ENCODE results near the gene ANAPC16. TPM values are rescaled to one million over a fixed set of nuclear protein-coding genes. Genes with fewer than 3 reads are reported as not detected.

Gene ANAPC16
- total RNA-seq, 1 donor from 2014 or later = 113 TPM

GRCh38 chr10:72218325-72218724 lies 2.5 kb downstream of the ANAPC16 start:
- TF ChIP-seq, protein P1, sequence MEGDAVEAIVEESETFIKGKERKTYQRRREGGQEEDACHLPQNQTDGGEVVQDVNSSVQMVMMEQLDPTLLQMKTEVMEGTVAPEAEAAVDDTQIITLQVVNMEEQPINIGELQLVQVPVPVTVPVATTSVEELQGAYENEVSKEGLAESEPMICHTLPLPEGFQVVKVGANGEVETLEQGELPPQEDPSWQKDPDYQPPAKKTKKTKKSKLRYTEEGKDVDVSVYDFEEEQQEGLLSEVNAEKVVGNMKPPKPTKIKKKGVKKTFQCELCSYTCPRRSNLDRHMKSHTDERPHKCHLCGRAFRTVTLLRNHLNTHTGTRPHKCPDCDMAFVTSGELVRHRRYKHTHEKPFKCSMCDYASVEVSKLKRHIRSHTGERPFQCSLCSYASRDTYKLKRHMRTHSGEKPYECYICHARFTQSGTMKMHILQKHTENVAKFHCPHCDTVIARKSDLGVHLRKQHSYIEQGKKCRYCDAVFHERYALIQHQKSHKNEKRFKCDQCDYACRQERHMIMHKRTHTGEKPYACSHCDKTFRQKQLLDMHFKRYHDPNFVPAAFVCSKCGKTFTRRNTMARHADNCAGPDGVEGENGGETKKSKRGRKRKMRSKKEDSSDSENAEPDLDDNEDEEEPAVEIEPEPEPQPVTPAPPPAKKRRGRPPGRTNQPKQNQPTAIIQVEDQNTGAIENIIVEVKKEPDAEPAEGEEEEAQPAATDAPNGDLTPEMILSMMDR (IDR thresholded peaks at IDR 0.05) = no peak
- intact Hi-C loops (cut with DNase I) = no loop called here
- Histone ChIP-seq H3K9me3 (no peaks in the 10 kb centered on the region), H3K4me1 (peaks cover 54% of the 10 kb centered on the region), H3K4me3 (no peak overlapping the region), H3K36me3 (peaks cover 16% of the 10 kb centered on the region), H3K27me3 (ENCODE audit: low read depth) (no peaks in the 10 kb centered on the region), H3K27ac (peak overlapping the region; percentile 60)
- DNase-seq = no peak
- no peak for ATAC-seq

DNA sequence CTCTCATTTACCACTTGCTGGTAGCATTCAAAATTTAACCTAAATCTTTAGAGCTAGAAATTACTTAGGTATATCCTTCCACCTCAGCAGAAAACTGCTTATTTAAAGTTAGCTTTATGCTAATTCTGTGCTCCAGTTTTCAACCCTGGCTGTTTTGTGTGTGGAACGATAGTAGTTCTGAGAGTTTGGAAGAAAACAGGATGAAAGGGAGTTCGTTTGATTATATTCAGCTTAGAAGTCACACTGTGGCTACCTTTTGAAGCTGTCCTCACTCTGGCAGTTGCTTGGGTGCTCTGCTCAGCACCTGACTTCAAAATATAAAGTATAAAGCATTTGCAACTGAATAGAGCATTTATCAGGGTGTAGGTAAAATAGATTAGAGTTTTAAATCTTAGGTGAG lies 2.9 kb downstream of the ANAPC16 start:
- Histone ChIP-seq H3K36me3 (peaks cover 19% of the 10 kb centered on the region), H3K27me3 (ENCODE audit: low read depth) (no peaks in the 10 kb centered on the region), H3K9me3 (no peaks in the 10 kb centered on the region), H3K4me1 (peaks cover 55% of the 10 kb centered on the region), H3K4me3 (no peak overlapping the region), H3K27ac (peak overlapping the region; percentile 60)
- intact Hi-C loops (cut with DNase I) = no loop called here
- TF ChIP-seq, protein P1 (IDR thresholded peaks at IDR 0.05) = no peak
- ATAC-seq (no peak), DNase-seq (no peak)

DNA sequence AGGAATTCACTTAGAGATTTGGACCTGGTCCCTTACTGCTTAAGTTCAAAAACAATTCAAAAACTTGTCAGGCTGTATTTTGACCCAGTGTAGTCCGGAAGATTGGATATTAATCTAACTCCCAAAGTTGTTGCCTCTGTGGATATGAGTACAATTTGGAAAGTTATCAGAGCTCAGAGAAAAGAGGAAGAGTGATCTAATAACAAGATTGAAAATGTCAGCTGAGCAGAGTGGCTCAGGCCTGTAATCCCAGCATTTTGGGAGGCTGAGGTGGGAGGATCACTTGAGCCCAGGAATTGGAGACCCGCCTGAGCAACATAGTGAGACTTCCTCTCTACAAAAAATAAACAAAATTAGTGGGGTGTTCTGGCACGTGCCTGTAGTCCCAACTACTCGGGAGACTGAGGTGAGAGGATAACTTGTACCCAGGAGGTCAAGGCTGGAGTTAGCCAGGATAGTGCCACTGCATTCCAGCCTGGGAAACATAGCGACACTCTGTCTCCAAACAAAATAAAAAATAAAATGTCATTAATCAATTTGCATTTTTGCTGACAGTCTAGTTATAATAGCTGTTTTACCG lies 3.5 kb downstream of the ANAPC16 start:
- Histone ChIP-seq H3K9me3 (no peaks in the 10 kb centered on the region), H3K36me3 (peaks cover 25% of the 10 kb centered on the region), H3K4me3 (no peak overlapping the region), H3K4me1 (peaks cover 57% of the 10 kb centered on the region), H3K27me3 (ENCODE audit: low read depth) (no peaks in the 10 kb centered on the region), H3K27ac (peak overlapping the region; percentile 60)
- no peak for DNase-seq
- no peak for ATAC-seq
- intact Hi-C loops (cut with DNase I) = no loop called here
- TF ChIP-seq, protein P1 (IDR thresholded peaks at IDR 0.05) = no peak

GRCh38 chr10:72220637-72221036 lies 4.8 kb downstream of the ANAPC16 start:
- ATAC-seq (no peak), DNase-seq (no peak)
- intact Hi-C loops (cut with DNase I) = no loop called here
- Histone ChIP-seq H3K4me3 (no peak overlapping the region), H3K36me3 (peaks cover 38% of the 10 kb centered on the region), H3K4me1 (peaks cover 52% of the 10 kb centered on the region), H3K9me3 (no peaks in the 10 kb centered on the region), H3K27me3 (ENCODE audit: low read depth) (no peaks in the 10 kb centered on the region), H3K27ac (no peak overlapping the region)
- TF ChIP-seq, protein P1 (IDR thresholded peaks at IDR 0.05) = no peak

- Histone ChIP-seq H3K4me3 (no peak overlapping the region), H3K27ac (no peak overlapping the region), H3K36me3 (peaks cover 44% of the 10 kb centered on the region), H3K4me1 (peaks cover 52% of the 10 kb centered on the region), H3K9me3 (no peaks in the 10 kb centered on the region), H3K27me3 (ENCODE audit: low read depth) (no peaks in the 10 kb centered on the region)
- TF ChIP-seq, protein P1 (IDR thresholded peaks at IDR 0.05) = no peak
- DNase-seq (no peak), ATAC-seq (no peak)
- intact Hi-C loops (cut with DNase I) = no loop called here
Measured at GRCh38 chr10:72221278-72221677, 5.5 kb downstream of the ANAPC16 start.
